HG02798 (cell line): ENCODE measurements around the gene LONP2.
"Not testable (repeated sequence)": the region's sequence is repeated elsewhere in the genome, so short reads cannot be mapped to it uniquely, and the experiment has no call there.

ENCODE experiments used
- ATAC-seq: cut with Tn5 transposase; IDR thresholded peaks from one replicate; pipeline ENCODE4 v1.9.1; 2021; ENCODE audit warnings: mild to moderate bottlenecking; ENCODE audit not compliant: unreplicated experiment, poor library complexity

LONP2 gene

DNA sequence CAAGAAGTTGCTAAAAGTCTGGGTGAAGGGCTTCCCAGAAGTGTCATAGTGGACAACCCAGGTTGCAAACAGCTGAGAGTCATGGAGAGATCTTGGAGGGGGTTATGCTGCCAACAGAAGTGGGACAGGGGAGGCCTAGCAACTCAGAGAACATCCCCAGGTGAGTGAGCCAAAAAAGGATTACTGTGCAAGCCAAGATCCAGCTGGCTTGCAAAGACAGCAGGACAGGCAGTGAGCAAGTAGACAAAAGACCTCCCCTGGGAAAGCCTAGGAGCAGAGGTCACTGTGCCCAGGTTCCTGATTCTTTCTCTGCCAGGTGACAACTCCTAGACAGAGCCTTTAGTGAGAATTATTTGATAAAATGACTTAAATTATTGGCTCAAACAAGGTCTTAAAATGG, 9.5 kb upstream of the LONP2 start:
- no peak for ATAC-seq

DNA sequence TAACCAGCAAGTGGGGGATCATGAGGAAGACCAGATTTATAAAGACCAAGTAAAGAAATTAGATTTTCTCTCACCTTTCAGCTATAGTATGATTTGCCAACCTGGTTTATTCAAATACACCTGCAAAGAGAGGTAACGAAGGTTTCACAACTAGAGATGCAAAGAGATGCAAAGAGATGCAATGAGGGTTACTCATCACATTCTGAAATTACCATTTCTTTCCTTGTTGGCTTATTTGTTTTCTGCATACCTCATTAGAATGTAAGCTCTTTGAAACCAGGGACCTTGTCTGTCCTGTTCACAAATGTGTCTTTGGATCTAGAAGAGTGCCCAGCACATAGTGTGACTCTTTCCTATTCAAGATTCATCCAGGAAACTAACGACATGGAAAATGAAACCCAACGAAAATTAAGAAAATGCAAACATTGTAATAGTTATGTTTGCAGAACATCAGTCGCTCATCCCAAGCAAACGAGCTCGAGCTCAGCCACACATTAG, 9.0 kb upstream of the LONP2 start:
- no peak for ATAC-seq

DNA sequence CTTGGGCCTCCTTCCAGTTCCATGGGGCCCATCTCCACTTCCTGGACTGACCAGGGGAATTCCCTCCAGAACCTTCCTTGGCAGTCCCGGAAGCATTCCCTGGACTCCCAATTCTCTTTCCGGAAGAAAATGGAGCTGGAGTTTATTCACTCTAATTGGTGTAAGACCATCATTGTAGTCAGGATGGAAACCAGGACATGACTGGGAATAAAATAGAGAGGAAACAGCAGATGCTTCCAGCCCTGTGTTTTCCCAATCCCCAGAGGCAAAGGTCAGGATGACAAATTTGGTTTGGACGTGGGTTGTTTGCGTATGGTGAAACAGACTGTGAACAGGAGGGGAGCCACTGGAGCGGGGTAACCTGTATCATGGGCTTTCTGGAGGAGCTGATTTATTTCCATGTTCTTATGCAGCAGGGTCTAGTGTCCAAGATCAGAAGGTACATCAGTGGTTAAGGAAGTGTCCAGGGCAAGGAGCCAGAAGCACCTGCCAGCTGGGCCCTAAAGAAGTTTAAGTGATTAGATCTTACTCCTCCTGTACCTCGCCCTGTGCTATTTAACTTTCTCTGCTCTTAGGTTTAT, 8.5 kb upstream of the LONP2 start:
- ATAC-seq: no peak

DNA sequence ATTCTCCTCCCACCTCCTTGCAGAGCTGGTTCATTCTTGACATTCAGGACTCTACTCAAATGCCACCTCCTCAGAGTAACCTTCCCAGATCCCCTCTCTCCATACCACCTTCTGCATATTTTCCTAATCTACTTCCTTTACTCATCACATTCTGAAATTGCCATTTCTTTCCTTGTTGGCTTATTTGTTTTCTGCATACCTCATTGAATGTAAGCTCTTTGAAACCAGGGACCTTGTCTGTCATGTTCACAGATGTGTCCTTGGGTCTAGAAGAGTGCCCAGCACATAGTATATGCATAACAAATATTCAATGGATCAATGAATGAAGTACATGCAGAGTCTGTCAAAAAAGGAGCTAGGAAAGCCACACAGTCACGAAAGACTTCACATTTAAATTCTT, 7.8 kb upstream of the LONP2 start:
- ATAC-seq: no peak

DNA sequence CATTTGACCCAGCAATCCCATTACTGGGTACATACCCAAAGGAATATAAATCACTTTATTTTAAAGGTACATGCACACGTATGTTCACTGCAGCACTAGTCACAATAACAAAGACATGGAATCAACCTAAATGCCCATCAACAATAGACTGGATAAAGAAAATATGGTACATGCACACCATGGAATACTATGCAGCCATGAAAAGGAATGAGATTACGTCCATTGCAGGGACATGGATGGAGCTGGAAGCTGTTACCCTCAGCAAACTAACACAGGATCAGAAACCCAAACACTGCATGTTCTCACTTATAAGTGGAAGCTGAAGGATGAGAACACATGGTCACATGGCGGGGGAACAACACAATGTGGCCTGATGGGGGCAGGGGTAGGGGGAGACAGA, 4.0 kb upstream of the LONP2 start:
- ATAC-seq: not testable (repeated sequence)

DNA sequence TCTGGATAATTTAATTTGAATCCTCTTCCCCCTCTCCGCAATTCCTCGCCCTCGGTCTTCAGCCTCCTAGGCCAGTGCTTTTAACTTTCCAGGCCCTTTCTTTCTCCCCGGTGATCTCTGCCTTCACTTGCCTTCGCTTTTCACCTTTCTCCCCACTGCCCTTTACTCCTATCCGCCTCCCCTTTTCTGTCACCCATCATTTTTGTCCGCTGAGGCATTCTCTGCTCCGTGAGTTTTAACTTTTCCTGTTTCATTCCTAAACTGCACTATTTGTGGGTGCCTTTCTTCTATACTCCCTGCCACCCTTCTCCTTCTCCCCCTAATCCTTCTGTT, 729 bp downstream of the LONP2 start:
- ATAC-seq: no peak

DNA sequence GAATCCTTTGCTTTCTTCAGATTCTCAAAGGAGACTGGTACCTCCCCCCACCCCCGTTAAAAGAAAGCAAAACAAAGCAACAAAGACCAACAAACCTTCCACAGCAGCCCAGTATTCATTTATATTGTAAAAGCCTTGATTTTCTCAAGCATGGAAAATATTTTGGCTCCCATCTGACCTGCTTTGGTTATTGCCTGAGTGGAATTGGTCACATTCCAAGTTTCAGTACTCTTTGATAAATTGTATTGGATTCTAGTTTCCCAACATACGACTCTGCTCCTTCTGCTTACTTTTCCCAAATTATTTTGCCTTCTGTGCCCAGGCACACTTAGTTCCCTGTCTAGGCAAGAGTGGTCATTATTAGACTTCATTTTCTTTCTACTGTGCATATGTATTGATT, 2.0 kb downstream of the LONP2 start:
- ATAC-seq: no peak

DNA sequence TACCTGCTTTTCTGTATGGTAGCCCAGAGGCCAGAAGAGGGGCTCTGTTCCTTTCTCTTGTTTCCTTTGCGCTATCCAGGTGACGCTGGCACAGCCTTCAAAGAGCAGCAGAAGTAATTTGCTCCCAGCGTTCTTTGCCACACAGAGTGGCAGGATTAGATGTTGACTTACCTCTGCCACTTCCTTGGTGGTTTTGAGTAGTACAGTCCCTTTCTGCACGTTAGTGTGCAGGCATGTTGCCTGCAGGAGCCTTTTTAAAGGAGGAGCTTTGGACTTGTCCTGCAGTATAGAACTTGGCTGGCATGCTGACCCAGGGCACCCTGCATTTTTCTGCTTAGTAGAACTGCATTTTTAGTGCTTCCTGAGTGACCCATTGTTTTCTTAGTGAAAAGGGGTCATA, 3.2 kb downstream of the LONP2 start, which contains the start of gene ABCC11:
Gene ABCC11, minus strand, starts transcription at position 229 of the 400 bp plus-strand sequence. CDS start 15,618 bp downstream, outside the sequence.
- no peak for ATAC-seq

DNA sequence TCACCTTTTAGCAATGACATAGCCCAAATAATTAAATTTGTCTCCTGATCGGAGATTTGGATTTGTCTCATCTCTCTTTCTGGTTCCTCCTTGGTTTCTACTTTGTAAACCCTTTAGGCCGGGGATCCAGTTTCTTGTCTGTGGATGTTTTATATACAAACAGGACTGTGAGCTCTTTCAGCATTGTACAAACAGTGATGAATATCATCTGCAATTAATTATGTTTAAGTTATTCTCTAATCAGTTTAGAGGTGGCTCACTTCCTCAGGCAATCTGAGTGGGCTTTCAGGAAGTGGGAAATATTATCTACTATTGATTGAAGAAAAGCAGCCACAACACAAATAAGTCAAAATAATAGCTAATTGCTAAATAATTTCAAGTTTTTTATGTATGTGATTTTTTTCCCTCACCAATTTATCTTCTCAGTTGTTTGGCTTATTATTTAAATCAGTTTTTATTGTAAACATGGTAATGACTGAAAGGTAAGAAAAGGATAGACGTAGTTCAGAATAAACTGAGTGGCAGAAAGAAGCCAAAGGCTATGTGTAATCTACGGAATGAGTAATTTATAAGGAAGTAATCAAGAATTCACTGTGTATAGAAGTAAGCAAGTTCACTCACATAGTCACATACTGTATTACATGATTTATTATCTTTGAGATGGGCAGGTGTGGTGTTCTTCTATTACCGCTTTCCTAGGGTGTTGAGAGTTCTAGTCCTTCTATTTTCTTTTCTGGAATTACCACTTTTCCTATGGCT, 6.6 kb downstream of the LONP2 start:
- ATAC-seq: no peak

DNA sequence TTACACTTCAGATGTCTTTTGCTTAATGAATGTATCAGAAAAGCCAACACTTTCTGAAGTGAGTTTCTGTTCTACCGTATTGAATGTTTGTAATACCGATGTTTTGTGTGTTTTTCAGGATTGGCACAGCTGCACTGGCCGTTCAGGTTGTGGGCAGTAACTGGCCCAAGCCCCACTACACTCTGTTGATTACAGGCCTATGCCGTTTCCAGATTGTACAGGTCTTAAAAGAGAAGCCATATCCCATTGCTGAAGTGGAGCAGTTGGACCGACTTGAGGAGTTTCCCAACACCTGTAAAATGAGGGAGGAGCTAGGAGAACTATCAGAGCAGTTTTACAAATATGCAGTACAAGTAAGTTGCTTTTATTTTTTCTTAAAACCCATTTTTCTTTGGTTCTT, 7.9 kb downstream of the LONP2 start:
- no peak for ATAC-seq

DNA sequence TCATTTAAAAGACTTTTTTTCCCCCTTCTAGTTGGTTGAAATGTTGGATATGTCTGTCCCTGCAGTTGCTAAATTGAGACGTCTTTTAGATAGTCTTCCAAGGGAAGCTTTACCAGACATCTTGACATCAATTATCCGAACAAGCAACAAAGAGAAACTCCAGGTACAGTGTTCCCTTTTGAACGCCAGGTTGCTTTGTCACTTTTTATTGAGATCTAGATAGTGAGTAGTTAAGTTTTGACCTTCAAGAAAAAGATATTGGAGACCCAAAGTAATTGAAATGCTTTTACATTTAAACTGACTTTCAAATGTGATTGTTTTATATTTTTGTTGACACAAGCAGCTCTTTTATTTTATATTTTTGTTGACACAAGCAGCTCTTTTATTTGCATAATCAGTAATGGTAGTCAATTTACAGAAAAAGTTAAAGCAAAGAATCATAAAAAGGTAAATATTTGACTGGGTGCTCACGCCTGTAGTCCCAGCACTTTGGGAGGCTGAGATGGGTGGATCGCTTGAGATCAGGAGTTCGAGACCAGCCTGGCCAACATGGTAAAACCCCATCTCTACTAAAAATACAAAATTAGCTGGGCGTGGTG, 12.6 kb downstream of the LONP2 start:
- ATAC-seq: no peak

DNA sequence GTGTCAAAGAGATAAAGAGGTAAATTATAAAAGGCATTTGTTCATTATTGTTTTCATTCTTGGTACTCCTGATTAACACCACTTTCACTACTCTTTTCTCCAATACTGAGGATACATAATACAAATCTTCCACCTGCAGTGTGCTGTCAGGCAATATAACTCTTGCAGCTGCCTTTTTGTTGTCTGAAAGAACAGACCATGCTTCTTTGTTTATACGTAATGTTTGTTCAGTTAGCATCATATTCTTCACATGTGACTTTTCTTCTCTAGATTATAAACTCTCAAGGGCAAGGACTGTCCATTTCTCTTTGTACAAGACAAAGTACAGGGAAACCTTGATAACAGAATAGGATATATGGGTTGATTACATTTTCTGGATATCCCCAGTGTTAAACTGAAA, 17.5 kb downstream of the LONP2 start:
- ATAC-seq: no peak

DNA sequence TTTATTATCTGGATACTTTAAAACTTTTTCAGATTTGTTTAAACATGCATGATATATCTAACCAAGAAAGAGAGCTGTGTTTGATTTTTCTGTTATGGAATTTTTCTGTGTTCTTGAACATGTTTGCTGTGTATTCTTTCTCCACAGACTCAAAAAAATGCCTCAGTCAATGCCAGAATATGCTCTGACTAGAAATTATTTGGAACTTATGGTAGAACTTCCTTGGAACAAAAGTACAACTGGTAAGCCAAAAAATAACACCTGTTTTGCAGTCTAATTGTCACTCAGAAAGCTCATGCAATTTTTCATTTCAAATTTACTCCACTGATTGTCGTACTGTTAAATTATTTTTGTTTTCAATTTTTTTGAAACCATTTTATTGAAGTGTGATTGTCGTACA, 18.5 kb downstream of the LONP2 start:
- no peak for ATAC-seq

DNA sequence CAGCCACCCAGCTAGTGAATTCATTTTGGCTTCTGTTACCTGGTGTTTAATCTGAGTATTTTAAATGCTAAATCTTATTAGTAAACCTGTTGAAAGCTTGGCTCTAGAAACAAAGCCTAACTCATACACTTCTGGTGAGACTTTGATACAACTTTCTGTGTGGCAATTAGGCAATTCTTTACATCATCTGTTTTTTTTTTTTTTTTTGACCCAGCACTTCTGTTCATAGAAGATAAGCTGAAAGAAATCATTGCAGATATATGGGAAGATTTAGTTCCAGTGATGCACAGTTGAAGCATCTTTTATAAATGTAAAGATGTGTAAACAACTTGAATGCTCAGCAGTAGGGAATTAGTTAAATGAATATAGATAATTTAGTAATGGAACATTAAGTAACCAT, 24.9 kb downstream of the LONP2 start:
- no peak for ATAC-seq

DNA sequence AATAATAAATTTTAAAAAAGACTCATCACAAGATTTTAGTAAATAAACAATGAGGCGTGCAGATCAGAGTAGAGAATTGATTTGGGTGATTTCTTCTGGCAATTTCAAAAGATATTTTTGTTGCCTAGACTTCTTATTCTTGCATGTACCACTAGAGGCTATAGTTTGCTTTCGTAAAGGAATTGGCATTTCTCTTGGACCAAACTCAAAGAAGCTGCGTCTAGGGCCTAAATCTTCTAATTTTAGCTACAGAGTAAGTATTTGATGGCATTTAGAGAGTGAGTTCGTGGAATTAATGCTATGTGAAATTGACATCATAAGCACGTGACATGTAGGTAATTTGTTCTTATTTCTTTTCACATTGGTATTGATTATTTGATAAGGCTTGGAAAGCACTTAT, 27.6 kb downstream of the LONP2 start:
- ATAC-seq: no peak

DNA sequence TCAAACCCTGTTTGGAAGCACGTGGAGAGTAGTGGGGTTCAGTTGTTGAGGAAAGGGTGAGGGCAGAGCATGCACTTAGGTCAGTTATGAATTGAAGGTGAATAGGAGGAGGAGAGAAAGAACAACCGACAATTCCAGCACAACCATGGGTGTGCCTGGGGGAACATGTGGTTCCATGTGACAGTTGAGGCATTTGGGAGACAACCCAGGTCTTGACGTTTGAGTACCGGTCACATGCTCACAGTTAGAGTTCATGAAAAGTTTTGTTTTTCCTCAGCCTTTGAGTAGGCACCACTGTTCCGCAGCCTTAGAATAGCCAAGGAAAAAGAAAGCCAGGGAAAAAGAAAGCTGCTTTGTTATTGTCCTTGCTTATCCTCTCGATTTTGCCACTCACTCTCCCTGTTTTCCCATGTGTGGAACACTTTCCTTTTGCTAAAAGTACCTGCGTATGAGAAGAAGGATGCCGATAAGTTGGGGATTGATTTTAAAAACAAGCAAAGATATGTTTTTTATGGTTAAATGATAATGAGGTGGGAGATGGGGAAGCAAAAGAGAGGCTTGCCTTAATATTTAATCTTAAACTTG, 28.8 kb downstream of the LONP2 start:
- ATAC-seq: no peak

DNA sequence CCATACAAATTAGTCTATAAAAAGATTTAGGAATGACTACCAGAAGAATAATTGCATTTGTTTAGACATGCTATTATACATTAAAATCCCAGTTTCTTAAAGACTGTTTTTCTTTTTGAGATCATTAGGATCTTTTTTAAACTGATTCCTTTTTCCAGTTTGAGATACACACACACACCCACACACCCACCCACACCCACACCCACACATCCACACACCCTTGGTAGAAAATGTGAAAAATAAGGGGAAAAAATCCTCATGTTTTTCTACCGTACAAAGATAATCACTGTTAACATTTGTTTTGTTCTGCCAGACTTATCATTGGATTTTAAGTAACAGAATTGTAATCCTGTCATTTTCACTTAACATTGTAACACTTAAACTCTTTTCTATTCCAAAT, 30.4 kb downstream of the LONP2 start:
- no peak for ATAC-seq

DNA sequence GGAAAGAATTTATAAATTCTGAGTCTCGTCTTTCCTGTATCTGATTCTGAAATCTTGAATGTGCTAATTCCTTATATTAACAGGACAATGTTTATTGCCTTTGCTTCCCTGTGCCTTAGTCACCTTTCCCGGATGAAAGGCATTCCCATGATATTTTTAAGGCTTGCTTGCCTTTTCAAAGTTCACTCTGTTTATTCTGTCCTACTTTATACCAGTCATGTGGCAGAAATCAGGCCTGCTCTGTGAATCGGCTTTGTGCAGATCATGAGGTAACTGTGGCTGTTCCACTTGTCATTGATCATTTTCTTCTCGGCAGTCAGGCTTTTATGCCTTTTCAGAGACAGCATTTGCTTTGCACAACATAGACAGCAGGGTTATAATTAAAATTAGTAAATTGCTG, 32.0 kb downstream of the LONP2 start:
- no peak for ATAC-seq

DNA sequence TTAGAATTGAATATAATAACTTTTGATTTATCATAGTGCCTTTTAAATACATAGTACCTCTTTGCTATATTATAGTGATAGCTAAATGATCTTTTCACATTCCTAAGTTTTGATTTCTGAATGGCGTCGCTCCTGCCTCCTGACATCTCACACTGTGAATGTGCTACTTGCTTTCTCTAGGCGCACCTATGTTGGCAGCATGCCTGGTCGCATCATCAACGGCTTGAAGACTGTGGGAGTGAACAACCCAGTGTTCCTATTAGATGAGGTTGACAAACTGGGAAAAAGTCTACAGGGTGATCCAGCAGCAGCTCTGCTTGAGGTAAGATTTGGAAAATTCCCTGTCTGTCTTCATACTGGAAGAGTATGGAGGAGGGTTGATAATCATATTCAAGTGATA, 33.1 kb downstream of the LONP2 start:
- ATAC-seq: no peak

DNA sequence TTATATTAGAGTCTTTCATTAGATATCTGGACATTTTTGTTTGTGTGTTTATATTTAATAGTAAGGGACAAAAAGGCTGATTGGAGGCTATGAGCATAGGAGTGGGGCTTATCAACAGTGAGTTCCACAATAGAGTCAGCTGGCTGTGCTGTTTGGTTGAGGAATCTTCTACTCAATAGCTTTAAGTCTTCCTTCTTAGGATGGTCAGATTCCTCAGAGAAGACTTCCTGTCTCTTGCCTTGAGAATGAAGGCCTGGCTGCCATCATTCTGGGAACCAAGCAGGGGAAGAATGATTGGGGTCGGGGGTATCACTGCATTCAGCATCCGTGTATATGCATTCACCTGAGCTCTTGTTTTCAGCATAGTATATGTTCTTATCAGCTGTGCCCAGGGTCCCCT, 35.1 kb downstream of the LONP2 start:
- ATAC-seq: no peak

DNA sequence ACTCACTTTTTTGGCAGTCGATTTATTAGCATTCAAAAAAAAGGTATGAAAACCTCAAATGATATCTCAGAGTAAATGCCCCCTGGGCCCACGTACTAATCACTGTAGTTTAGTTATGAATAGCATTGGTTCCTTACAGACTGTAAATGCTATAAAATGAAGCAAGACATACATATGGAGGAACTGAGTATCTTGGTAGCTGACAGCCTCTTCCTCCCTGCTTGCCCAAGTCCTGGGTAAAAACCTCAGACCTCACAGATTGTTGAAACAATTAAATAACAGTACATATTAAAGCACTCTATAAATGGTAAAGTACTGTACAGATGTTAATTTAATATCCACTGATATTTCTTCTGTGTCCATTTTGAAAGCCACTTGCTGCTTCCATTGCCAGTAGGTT, 36.4 kb downstream of the LONP2 start:
- ATAC-seq: no peak
